Left forelimb (tissue), 1 donor: ENCODE data around the gene TMEM63A.
"Not testable (repeated sequence)": the region's sequence is repeated elsewhere in the genome, so short reads cannot be mapped to it uniquely, and the experiment has no call there.

Source experiments
- DNase-seq: peaks from one replicate; pipeline ENCODE4 v3.0.0-alpha.2; 2018; ENCODE audit warnings: low spot score

Gene TMEM63A

DNA sequence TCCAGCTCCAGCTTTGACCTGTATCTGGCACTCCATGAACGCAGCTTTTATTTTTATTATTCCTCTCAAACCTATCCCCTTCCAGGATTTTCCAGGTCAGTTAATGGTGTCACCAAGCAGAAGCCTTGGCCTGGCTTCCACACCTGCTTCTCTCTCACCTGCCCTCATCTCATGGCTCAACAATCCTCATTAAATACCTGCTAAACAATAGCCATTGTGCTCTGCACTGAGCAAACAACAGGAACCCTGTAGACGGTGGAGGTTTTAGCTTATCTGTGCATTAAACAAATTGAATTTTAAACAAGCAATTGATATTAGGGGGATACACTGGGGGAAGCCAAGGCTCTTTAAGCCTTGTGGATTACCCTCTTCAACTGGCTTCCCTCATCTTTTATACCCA is 26.6 kb upstream of the TMEM63A start:
- DNase-seq: no peak

GRCh38 chr1:225908013-225908640 is 25.9 kb upstream of the TMEM63A start:
- no peak for DNase-seq

GRCh38 chr1:225907341-225907740 is 25.2 kb upstream of the TMEM63A start:
- no peak for DNase-seq

DNA sequence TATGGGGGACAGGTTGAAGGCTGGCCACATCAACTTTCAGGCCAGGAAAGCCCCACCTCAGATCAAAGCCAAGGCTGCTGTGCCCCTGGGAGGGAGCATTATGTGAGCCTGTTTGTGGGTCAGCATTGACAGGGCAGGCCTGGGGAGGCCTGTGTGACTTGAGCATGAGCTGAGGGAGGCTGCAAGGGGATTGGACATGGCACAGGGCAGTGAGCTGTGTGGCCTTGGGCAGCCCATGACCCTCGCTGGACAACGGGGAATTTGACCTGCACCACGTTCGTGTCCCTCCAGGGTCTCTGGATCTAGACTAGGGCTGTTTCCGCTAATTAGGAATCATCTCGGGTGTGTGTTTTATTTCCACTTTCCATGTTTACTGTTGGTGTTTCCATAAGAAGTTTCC is 24.3 kb upstream of the TMEM63A start:
- DNase-seq: no peak

DNA sequence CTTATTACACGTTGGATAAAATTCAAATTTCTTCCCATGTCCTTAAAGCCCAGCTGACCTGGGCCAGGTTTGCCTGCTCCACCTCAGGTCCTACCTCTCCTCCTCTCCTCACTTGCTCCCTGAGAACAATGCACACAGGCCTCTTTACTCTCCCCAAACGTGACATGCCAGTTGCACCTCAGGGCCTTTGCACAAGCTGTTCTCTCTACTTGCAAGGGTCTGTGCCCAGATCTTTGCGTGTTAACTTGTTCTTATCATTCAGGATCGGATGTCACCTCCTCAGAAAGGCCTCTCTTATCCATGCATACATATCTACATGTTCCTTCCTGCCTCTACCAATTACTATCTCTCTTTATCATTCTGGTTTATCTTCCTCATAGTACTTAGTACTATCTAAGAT is 21.4 kb upstream of the TMEM63A start:
- DNase-seq: no peak

- DNase-seq: no peak
These were observed 17.1 kb upstream of the TMEM63A start for GRCh38 chr1:225899044-225899925.

DNA sequence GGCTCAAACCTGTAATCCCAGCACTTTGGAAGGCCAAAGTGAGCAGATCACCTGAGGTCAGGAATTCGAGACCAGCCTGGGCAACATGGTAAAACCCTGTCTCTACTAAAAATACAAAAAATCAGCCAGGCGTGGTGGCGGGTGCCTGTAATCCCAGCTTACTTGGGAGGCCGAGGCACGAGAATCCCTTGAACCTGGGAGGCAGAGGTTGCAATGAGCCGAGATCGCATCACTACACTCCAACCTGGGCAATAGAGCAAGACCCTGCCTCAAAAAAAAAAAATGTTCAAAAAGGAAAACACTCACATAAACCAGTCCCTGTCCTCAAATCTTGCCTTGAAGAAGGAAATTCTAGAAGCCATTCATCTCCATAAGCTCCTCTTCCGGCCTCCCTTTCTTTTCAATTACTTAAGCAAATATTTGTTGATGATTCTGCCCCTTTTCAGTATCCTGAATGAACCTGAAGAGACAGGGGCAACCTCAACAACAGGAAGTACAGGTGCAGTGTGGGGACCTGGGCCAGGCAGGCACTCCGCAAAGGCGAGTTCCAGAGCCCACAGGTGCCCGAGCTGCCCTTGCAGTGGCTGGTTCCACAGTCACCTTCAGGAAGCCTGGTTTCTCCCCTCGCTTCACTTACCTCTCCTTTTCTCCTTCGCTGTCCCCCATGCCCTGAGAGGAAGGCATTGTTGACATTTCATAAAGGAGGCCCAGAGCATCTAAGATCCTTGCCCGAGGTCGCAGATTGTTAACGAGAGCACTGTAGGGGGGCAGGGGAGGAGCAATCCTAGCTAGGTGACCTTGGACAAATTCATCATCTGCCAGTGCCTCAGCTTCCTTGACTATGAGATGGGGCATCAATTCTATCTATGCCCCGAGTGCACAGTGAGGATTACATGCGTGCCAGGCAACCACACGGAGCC is 15.7 kb upstream of the TMEM63A start:
- no peak for DNase-seq

- DNase-seq: no peak
These were observed 14.9 kb upstream of the TMEM63A start for GRCh38 chr1:225896937-225897549.

- DNase-seq: no peak
These were observed 14.3 kb upstream of the TMEM63A start for GRCh38 chr1:225896494-225896893.

DNA sequence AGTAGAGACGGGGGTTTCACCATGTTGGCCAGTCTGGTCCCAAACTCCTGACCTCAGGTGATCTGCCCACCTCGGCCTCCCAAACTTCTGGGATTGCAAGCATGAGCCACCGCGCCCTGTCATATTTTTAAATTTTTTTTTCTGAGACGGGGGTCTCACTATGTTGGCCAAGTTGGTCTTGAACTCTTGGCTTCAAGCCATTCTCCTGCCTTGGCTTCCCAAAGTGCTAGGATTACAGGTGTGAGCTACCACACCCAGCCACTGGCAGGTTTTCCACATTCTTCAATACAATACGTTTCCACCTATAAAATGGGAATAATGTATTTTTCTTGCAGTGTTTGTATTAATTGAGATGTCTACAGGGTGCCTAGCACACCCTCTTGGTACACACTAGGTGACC is 10.1 kb upstream of the TMEM63A start:
- no peak for DNase-seq

- no peak for DNase-seq
These were observed 9.2 kb upstream of the TMEM63A start for GRCh38 chr1:225891229-225891972.

DNA sequence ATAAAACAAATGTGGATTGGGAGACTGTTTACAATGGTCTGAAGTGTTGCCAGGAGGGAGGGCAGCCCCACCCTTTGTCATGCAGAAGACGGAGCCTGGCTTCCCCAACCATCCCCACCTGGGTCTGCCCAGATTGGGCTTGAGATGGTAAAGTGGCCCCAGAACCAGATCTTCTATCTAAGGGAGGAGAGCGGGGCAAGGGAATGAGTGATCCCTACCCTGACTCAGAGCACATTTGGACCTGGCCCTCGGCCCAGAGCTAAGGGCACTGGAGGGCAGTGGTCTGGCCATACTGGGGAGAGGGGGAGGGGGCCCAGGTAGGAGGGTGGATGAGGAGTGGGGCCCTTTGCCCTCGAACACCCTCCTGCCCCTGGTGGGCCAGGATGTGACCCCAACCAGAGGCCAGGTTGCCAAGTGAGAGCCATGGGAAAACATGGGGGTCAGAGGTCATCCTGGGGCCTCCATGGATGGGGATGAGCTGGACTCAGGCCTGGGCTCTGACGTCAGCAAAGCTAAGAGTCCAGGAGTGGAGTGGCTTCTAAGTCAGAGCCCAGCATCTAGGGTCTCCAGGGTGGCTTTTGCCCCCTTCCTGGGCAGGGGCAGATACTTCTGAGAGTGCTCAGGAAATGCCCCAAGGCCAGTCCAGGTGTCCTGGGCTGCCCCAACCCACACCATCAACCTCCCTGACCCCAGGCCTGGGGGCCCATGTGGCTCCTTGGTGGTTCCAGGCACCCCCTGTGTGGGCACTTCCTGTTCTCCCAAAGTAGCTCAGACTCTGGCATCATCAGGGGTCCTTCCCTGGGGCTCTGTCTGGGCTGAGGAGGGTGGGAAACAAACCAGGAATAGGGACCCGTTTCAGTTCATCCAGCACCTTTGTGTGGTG is 8.4 kb upstream of the TMEM63A start:
- DNase-seq: no peak

GRCh38 chr1:225889743-225890142 is 7.6 kb upstream of the TMEM63A start:
- DNase-seq: no peak

GRCh38 chr1:225888898-225889601 is 6.9 kb upstream of the TMEM63A start, which contains the start of gene LEFTY1:
TSS of gene LEFTY1 (minus strand) at chr1:225889146. CDS start at chr1:225889066, 80 bp downstream.
- DNase-seq: no peak

DNA sequence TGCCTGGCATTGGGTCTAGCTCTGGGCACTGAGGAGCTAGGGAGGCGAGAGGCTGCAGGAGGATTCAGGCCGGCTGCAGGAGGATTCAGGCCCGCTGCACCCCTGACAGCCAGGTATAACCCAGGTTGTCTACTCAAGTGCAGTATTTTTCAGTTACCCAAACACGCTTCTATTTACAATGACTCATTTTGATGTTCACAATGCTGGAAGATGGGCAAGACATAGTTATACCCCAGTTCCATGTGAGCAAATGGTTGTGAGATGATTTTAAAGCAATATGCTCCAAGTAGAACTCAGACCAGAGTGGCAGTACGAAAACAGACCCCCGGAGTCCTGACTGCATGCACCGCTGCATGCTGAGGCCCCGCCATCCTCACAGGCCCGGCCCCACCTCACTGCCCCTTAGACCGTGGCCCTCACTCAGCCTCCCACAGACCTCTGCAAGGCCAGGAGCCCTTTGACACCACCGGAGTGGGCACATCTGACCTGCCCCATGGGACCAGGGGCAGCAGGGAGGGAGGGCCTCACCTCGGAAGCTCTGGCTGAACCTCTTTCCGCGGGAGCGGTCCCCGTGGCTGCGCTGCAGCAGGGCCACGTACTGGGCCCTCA is 6.2 kb upstream of the TMEM63A start:
- DNase-seq: no peak

DNA sequence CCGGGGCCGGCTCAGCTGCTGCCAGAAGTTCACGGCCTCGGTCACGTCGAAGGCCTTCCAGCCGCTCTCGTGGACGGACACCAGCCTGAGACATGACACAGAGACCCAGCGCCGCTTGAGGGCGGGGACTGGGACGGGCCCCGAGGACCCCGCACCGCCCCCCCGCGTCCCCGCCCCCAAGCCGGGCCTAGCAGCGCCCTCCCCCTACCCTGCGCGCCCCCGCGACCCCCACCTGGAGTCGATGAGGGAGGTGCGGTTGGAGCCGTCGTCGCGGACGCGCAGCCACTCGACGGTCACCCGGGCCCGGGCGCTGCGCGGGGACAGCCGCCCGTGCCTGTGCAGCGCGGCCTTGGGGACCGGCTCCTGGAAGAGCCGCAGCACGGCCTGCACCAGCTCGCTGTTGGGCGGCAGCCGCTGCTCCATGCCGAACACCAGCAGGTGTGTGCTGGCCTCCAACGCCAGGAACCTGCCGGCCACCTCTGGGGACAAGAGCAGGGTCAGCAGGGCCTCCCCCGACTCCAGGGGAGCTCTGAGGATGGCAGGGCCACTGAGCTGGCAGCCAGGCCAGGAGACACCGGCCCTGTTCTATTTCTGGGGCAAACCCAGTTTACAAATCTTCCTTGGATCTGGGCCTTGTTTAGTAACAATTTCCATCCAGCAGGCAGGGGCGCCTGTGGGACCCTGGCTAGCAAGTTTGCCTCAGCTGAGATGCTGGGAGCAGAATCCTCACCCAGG is 5.5 kb upstream of the TMEM63A start:
- DNase-seq: not testable (repeated sequence)

GRCh38 chr1:225887030-225887314 is 4.8 kb upstream of the TMEM63A start:
- DNase-seq: no peak

- DNase-seq: no peak
These were observed 4.2 kb upstream of the TMEM63A start for GRCh38 chr1:225886159-225887029.
